Measurements from ENCODE around the gene UIMC1. TPM values are rescaled to one million over a fixed set of nuclear protein-coding genes. Genes with fewer than 3 reads are reported as not detected.
A peak's percentile ranks its signal among the peaks of the same experiment; 100 is the strongest.

The UIMC1 gene
- total and polyA plus RNA-seq, 5 donors from 2014 or later, result 18.0 to 80.7 (median 22.9) TPM

DNA sequence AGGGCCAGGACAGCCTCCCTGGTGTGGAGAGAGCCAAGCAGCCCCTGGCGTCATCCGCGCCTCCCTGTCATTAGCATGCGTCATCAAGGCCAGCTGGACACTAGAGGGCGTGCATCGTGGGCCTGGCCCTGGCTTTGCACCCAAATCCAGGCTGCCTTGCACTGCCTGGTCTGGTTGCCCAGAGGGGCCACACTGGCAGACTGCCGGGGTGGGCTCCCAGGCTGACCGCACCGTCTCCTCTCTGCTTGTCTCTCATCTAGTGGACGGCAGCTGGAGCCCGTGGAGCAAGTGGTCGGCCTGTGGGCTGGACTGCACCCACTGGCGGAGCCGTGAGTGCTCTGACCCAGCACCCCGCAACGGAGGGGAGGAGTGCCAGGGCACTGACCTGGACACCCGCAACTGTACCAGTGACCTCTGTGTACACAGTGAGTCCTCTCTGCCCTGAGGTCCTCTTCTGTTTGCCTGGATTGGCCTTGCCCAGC, 136.4 kb downstream of the UIMC1 start:
- Histone ChIP-seq H3K4me3 (ENCODE audit: low read depth, low read length) (no peak overlapping the region), H3K27me3 (ENCODE audit: control insufficient read depth, insufficient read depth, low read length) (no peaks in the 10 kb centered on the region), H3K27ac (ENCODE audit: insufficient read depth, low read length, poor library complexity, severe bottlenecking) (no peak overlapping the region), H3K4me1 (ENCODE audit: control insufficient read depth, insufficient read depth, low read length, poor library complexity, severe bottlenecking) (no peaks in the 10 kb centered on the region), H3K36me3 (ENCODE audit: control insufficient read depth, insufficient read depth, low read length) (no peaks in the 10 kb centered on the region), H3K9me3 (ENCODE audit: control insufficient read depth in 2 of 2, low read length in 2 of 2) (no peaks in the 10 kb centered on the region)
- Mint-ChIP-seq H3K4me3 (no peak overlapping the region), H3K9me3 (peaks cover 0 to 2% (median 0%) of the 10 kb centered on the region in 7 donors), H3K36me3 (no peaks in the 10 kb centered on the region), H3K4me1 (peaks cover 0 to 2% (median under 1%) of the 10 kb centered on the region in 4 donors), H3K27me3 (peaks cover 13% of the 10 kb centered on the region), H3K27ac (no peak overlapping the region)
- ATAC-seq (ENCODE audit: low read depth in 2 of 2) (no peak), DNase-seq (no peak)

DNA sequence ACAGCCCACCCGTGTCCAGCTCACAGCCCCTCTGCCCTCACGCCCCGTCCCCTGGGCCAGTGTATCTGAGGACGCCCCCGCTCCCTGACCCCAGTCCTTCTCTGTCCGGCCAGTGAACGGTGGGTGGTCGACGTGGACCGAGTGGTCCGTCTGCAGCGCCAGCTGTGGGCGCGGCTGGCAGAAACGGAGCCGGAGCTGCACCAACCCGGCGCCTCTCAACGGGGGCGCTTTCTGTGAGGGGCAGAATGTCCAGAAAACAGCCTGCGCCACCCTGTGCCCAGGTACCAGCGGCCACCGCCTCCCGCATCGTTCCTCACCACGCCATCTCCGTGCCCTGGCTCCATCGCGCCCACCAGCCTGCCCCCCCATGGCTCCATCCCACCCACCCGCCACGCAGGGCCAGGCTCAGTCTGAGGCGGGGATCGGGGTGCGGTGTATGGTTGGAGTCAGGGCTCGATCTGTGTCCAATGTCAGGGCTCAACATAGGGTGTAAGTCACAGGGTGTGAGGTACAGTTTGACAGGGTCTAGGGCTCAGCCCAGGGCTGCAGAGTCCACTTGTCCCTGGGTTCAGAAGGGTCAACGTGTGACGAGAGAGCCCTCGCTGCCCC, 137.0 kb downstream of the UIMC1 start:
- Histone ChIP-seq H3K27ac (ENCODE audit: insufficient read depth, low read length, poor library complexity, severe bottlenecking) (no peak overlapping the region), H3K4me3 (ENCODE audit: low read depth, low read length) (no peak overlapping the region), H3K27me3 (ENCODE audit: control insufficient read depth, insufficient read depth, low read length) (no peaks in the 10 kb centered on the region), H3K4me1 (ENCODE audit: control insufficient read depth, insufficient read depth, low read length, poor library complexity, severe bottlenecking) (no peaks in the 10 kb centered on the region), H3K9me3 (ENCODE audit: control insufficient read depth in 2 of 2, low read length in 2 of 2) (no peaks in the 10 kb centered on the region), H3K36me3 (ENCODE audit: control insufficient read depth, insufficient read depth, low read length) (no peaks in the 10 kb centered on the region)
- Mint-ChIP-seq H3K4me3 (no peak overlapping the region), H3K9me3 (peaks cover 0 to 2% (median 0%) of the 10 kb centered on the region in 7 donors), H3K27ac (no peak overlapping the region), H3K36me3 (no peaks in the 10 kb centered on the region), H3K4me1 (peaks cover 0 to 2% (median 0%) of the 10 kb centered on the region in 4 donors), H3K27me3 (peaks cover 13% of the 10 kb centered on the region)
- DNase-seq (no peak), ATAC-seq (ENCODE audit: low read depth in 2 of 2) (no peak)

DNA sequence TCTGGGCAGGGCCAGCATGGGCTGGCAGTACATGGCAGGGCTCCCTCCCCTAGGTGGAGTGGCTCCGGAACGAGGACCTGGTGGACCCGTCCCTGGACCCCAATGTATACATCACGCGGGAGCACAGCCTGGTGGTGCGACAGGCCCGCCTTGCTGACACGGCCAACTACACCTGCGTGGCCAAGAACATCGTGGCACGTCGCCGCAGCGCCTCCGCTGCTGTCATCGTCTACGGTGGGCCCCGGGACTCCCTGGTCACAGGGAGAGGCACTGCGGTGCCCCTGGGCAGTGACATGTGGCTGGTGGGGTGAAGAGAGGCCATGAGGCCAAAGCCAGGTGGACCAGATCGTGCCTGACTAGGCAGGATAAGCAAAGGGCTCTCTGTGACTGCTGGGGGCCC, 137.8 kb downstream of the UIMC1 start:
- peaks cover 0 to 2% (median 0%) of the 10 kb centered on the region in 7 donors for H3K9me3 Mint-ChIP-seq
- ATAC-seq (ENCODE audit: low read depth in 2 of 2) (no peak), DNase-seq (no peak)
- H3K27me3 Mint-ChIP-seq, result peaks cover 13% of the 10 kb centered on the region
- no peak overlapping the region for H3K4me3 Mint-ChIP-seq
- no peak overlapping the region for H3K4me3 ChIP-seq (ENCODE audit: low read depth, low read length)
- no peaks in the 10 kb centered on the region for H3K27me3 ChIP-seq (ENCODE audit: control insufficient read depth, insufficient read depth, low read length)
- peaks cover 0 to 2% (median 0%) of the 10 kb centered on the region in 4 donors for H3K4me1 Mint-ChIP-seq
- H3K36me3 Mint-ChIP-seq, result no peaks in the 10 kb centered on the region
- no peak overlapping the region for H3K27ac ChIP-seq (ENCODE audit: insufficient read depth, low read length, poor library complexity, severe bottlenecking)
- no peaks in the 10 kb centered on the region for H3K36me3 ChIP-seq (ENCODE audit: control insufficient read depth, insufficient read depth, low read length)
- no peaks in the 10 kb centered on the region for H3K4me1 ChIP-seq (ENCODE audit: control insufficient read depth, insufficient read depth, low read length, poor library complexity, severe bottlenecking)
- no peak overlapping the region for H3K27ac Mint-ChIP-seq
- H3K9me3 ChIP-seq (ENCODE audit: control insufficient read depth in 2 of 2, low read length in 2 of 2), result no peaks in the 10 kb centered on the region

DNA sequence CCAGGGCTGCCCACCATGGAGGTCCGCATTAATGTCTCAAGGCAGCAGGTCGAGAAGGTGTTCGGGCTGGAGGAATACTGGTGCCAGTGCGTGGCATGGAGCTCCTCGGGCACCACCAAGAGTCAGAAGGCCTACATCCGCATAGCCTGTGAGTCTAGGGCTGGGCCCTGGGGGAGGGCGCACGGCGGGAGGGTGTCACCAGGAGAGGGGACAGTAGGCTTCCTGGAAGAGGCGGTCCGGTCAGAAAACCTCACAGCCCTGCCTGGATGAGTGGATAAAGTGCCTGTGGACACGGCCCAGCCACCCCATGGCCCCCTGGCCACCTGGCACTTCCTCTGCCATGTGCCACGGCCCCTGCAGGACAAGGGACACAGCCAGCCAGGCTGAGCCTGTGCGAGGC, 138.5 kb downstream of the UIMC1 start:
- H3K36me3 ChIP-seq (ENCODE audit: control insufficient read depth, insufficient read depth, low read length), result no peaks in the 10 kb centered on the region
- no peak for ATAC-seq (ENCODE audit: low read depth in 2 of 2)

DNA sequence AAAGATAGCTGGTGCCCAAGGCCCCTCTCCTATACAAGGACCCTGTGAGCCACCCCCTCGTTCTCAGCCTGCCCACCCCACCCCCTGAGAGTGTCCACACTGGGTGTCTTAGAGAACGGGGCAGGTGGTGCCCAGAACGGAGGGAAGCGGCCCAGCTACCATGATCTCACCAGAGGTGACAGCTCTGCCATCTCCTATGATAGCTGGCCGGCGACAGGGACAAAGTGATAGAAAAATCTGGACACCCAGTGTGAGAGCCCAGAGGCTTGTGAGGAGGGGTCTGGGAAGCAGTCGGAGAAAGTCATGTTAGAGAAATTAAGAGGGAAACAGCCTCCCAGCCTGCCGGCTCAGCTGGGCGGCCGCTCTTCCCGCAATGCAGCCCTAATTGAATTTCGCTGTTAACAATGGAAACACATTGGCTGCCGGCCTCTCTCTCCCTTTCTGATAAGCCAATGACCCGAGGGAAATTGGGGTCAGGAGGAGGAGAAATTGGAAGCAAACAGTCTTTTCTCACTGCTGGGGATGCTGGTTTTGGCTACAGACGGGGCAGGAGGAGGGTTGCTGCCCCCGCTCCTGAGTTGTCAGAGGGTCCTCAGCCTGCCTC, 139.8 kb downstream of the UIMC1 start:
- Mint-ChIP-seq H3K27me3 (peaks cover 18% of the 10 kb centered on the region), H3K27ac (peak overlapping the region in 1 of 3 donors; percentile 72), H3K4me3 (no peak overlapping the region), H3K9me3 (peaks cover 0 to 2% (median 0%) of the 10 kb centered on the region in 7 donors), H3K4me1 (peaks cover 0 to 2% (median 0%) of the 10 kb centered on the region in 4 donors), H3K36me3 (no peaks in the 10 kb centered on the region)
- Histone ChIP-seq H3K4me1 (ENCODE audit: control insufficient read depth, insufficient read depth, low read length, poor library complexity, severe bottlenecking) (no peaks in the 10 kb centered on the region), H3K4me3 (ENCODE audit: low read depth, low read length) (no peak overlapping the region), H3K9me3 (ENCODE audit: control insufficient read depth in 2 of 2, low read length in 2 of 2) (no peaks in the 10 kb centered on the region), H3K27me3 (ENCODE audit: control insufficient read depth, insufficient read depth, low read length) (no peaks in the 10 kb centered on the region), H3K27ac (ENCODE audit: insufficient read depth, low read length, poor library complexity, severe bottlenecking) (no peak overlapping the region), H3K36me3 (ENCODE audit: control insufficient read depth, insufficient read depth, low read length) (no peaks in the 10 kb centered on the region)
- DNase-seq (no peak), ATAC-seq (ENCODE audit: low read depth in 2 of 2) (no peak)

More for the DNA sequence above, 138.5 kb downstream of the UIMC1 start:
- Mint-ChIP-seq H3K36me3 (no peaks in the 10 kb centered on the region), H3K4me3 (no peak overlapping the region), H3K4me1 (peaks cover 0 to 2% (median 0%) of the 10 kb centered on the region in 4 donors), H3K9me3 (peaks cover 0 to 2% (median 0%) of the 10 kb centered on the region in 7 donors), H3K27me3 (peaks cover 17% of the 10 kb centered on the region), H3K27ac (no peak overlapping the region)
- Histone ChIP-seq H3K4me1 (ENCODE audit: control insufficient read depth, insufficient read depth, low read length, poor library complexity, severe bottlenecking) (no peaks in the 10 kb centered on the region), H3K4me3 (ENCODE audit: low read depth, low read length) (no peak overlapping the region), H3K27ac (ENCODE audit: insufficient read depth, low read length, poor library complexity, severe bottlenecking) (no peak overlapping the region), H3K9me3 (ENCODE audit: control insufficient read depth in 2 of 2, low read length in 2 of 2) (no peaks in the 10 kb centered on the region), H3K27me3 (ENCODE audit: control insufficient read depth, insufficient read depth, low read length) (no peaks in the 10 kb centered on the region)
- DNase-seq, result no peak

DNA sequence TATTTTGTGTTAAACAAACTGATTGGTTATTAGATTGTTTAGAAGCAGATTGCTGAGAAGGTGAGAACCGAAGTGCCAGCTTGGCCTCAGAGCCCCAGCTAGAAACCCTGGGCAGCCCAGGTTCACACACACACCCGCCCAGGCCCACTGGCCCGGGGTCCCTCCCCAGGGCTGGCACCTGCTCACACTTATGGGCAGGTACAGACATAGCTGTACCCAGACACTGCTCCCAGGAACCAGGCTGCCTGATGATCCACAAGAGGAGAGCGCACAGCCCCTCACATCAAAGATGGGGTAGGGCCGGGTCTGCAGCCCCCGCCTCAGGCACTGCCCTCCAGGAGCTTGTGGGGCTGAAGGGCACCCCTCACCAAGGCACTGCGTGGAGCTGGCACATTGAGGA, 140.6 kb downstream of the UIMC1 start:
- Histone ChIP-seq H3K9me3 (ENCODE audit: control insufficient read depth in 2 of 2, low read length in 2 of 2) (no peaks in the 10 kb centered on the region), H3K4me1 (ENCODE audit: control insufficient read depth, insufficient read depth, low read length, poor library complexity, severe bottlenecking) (no peaks in the 10 kb centered on the region), H3K4me3 (ENCODE audit: low read depth, low read length) (no peak overlapping the region), H3K36me3 (ENCODE audit: control insufficient read depth, insufficient read depth, low read length) (no peaks in the 10 kb centered on the region), H3K27ac (ENCODE audit: insufficient read depth, low read length, poor library complexity, severe bottlenecking) (no peak overlapping the region), H3K27me3 (ENCODE audit: control insufficient read depth, insufficient read depth, low read length) (no peaks in the 10 kb centered on the region)
- Mint-ChIP-seq H3K4me1 (peaks cover 0 to 2% (median 0%) of the 10 kb centered on the region in 4 donors), H3K9me3 (peaks cover 0 to 2% (median 0%) of the 10 kb centered on the region in 7 donors), H3K27me3 (peaks cover 18% of the 10 kb centered on the region), H3K4me3 (no peak overlapping the region), H3K27ac (no peak overlapping the region), H3K36me3 (no peaks in the 10 kb centered on the region)
- no peak for DNase-seq
- ATAC-seq (ENCODE audit: low read depth in 2 of 2), result no peak

DNA sequence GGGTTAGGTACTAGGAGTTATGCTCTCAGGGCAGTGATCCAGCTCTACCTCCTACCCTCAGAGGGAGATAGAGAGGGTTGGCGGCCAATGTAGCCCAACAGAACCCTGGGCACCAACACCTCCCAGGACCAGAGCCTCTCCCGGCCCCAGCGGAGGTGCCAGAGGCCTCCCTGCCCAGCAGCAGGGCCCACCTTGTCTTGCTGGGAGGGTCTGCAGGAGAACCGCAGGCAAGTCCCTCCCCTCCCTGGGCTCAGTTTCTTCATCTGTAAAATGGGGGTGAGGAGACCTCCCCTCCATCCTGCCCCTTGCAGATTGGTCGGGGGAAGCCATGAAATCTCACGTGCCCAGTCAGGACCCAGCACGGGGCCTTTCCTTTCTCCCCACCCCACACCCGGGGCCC, 141.8 kb downstream of the UIMC1 start:
- H3K9me3 Mint-ChIP-seq, result no peaks in the 10 kb centered on the region
- peaks cover 18% of the 10 kb centered on the region for H3K27me3 Mint-ChIP-seq
- ATAC-seq (ENCODE audit: low read depth in 2 of 2) (no peak), DNase-seq (no peak)
- H3K4me1 Mint-ChIP-seq, result peaks cover 0 to 2% (median 0%) of the 10 kb centered on the region in 4 donors
- H3K9me3 ChIP-seq (ENCODE audit: control insufficient read depth in 2 of 2, low read length in 2 of 2), result no peaks in the 10 kb centered on the region
- no peaks in the 10 kb centered on the region for H3K4me1 ChIP-seq (ENCODE audit: control insufficient read depth, insufficient read depth, low read length, poor library complexity, severe bottlenecking)
- no peaks in the 10 kb centered on the region for H3K27me3 ChIP-seq (ENCODE audit: control insufficient read depth, insufficient read depth, low read length)
- H3K36me3 Mint-ChIP-seq, result no peaks in the 10 kb centered on the region
- no peak overlapping the region for H3K27ac ChIP-seq (ENCODE audit: insufficient read depth, low read length, poor library complexity, severe bottlenecking)
- no peaks in the 10 kb centered on the region for H3K36me3 ChIP-seq (ENCODE audit: control insufficient read depth, insufficient read depth, low read length)
- no peak overlapping the region for H3K4me3 ChIP-seq (ENCODE audit: low read depth, low read length)
- H3K27ac Mint-ChIP-seq, result no peak overlapping the region
- no peak overlapping the region for H3K4me3 Mint-ChIP-seq

DNA sequence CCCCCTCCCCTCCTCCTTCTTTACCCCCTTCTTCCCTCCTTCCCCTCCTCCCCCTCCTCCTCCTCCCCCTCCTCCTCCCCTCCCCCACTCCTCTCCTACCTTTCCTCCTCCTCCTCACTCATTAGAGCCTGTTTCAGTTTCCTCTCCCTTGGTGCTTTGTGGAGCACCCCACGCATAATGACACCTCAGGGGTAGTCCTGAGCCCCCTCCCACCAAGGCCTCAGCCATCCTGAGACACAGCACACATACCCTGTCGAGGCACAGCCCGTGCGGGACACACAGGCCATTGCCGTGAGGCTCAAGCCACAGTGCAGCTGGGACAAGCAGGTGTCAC, 142.8 kb downstream of the UIMC1 start:
- Histone ChIP-seq H3K4me3 (ENCODE audit: low read depth, low read length) (no peak overlapping the region), H3K36me3 (ENCODE audit: control insufficient read depth, insufficient read depth, low read length) (no peaks in the 10 kb centered on the region), H3K27me3 (ENCODE audit: control insufficient read depth, insufficient read depth, low read length) (no peaks in the 10 kb centered on the region), H3K27ac (ENCODE audit: insufficient read depth, low read length, poor library complexity, severe bottlenecking) (no peak overlapping the region), H3K4me1 (ENCODE audit: control insufficient read depth, insufficient read depth, low read length, poor library complexity, severe bottlenecking) (no peaks in the 10 kb centered on the region), H3K9me3 (ENCODE audit: control insufficient read depth in 2 of 2, low read length in 2 of 2) (no peaks in the 10 kb centered on the region)
- DNase-seq, result no peak
- peaks cover 18% of the 10 kb centered on the region for H3K27me3 Mint-ChIP-seq
- no peak for ATAC-seq (ENCODE audit: low read depth in 2 of 2)
- H3K9me3 Mint-ChIP-seq, result no peaks in the 10 kb centered on the region
- H3K27ac Mint-ChIP-seq, result no peak overlapping the region
- H3K36me3 Mint-ChIP-seq, result no peaks in the 10 kb centered on the region
- no peak overlapping the region for H3K4me3 Mint-ChIP-seq
- H3K4me1 Mint-ChIP-seq, result peaks cover 0 to 2% (median 0%) of the 10 kb centered on the region in 4 donors
